ENCODE results near the gene STAT2. TPM values are rescaled to one million over a fixed set of nuclear protein-coding genes. Genes with fewer than 3 reads are reported as not detected.

STAT2 gene
- total RNA-seq, 1 experiment from 2014 or later: 131 TPM

GRCh38 chr12:56307221-56307965 lies 52.5 kb downstream of the STAT2 start:
- in situ Hi-C loops (cut with HindIII; ENCODE audit: low pct_unique_long_range_greater_than_20kb, low sequenced_read_pairs): no loop called here

DNA sequence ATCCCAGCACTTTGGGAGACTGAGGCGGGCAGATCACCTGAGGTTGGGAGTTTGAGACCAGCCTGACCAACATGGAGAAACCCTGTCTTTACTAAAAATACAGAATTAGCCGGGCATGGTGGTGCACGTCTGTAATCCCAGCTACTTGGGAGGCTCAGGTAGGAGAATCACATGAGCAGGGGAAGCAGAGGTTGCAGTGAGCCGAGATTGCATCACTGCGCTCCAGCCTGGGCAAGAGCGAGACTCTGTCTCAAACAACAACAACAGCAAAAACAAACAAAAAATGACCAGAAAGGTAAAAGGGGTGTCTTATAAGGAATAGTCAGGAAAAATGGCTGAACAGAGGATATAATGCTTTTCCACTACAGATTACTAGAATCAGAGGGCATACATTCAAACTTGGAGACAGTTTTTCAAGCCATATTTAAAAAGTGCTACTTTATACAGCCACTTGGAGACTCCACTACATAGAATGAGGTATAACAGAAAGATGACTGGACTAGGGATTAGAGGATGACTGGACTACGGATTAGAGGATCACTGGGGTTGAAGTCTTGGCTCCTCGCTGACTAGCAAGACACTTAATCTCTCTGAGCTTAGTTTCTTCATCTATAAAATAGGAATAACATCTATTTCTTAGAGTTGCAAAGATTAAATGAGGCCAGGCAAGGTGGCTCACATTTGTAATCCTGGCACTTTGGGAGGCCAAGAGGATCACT lies 54.9 kb downstream of the STAT2 start:
- no peak for DNase-seq (ENCODE audit: low read depth, low spot score)

More at GRCh38 chr12:56307221-56307965, 52.5 kb downstream of the STAT2 start:
- DNase-seq (ENCODE audit: low read depth, low spot score): no peak

DNA sequence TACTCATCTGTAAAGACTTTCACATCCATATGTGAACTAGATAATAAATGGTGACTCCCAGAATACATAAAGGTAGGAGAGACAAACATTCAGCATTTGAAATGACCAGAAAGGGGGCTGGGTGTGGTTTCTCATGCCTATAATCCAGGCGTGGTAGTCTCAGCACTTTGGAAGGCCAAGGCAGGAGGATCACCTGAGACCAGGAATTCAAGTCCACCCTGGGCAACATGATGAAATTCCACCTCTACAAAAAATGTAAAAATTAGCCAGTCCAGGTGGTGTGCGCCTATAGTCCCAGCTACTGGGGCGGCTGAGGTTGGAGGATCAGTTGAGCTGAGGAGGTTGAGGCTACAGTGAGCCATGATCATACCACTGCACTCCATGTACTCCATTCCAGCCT lies 55.6 kb downstream of the STAT2 start:
- DNase-seq (ENCODE audit: low read depth, low spot score): no peak
- in situ Hi-C loops (cut with HindIII; ENCODE audit: low pct_unique_long_range_greater_than_20kb, low sequenced_read_pairs): no loop called here

More for the DNA sequence above, 54.9 kb downstream of the STAT2 start:
- in situ Hi-C loops (cut with HindIII; ENCODE audit: low pct_unique_long_range_greater_than_20kb, low sequenced_read_pairs): no loop called here

- in situ Hi-C loops (cut with HindIII; ENCODE audit: low pct_unique_long_range_greater_than_20kb, low sequenced_read_pairs): no loop called here
- DNase-seq (ENCODE audit: low read depth, low spot score): no peak
Observed at GRCh38 chr12:56300644-56301464, 59.1 kb downstream of the STAT2 start.

GRCh38 chr12:56299853-56300643 lies 59.9 kb downstream of the STAT2 start, which contains the start of gene CS:
Gene CS, minus strand, starts transcription at chr12:56300330. Its CDS starts 129 bp downstream, at chr12:56300201.
- peak; percentile 98 for DNase-seq (ENCODE audit: low read depth, low spot score)
- in situ Hi-C loops (cut with HindIII; ENCODE audit: low pct_unique_long_range_greater_than_20kb, low sequenced_read_pairs): no loop called here

- DNase-seq (ENCODE audit: low read depth, low spot score): peak; percentile 43
- in situ Hi-C loops (cut with HindIII; ENCODE audit: low pct_unique_long_range_greater_than_20kb, low sequenced_read_pairs): no loop called here
Observed at GRCh38 chr12:56299308-56299852, 60.5 kb downstream of the STAT2 start.

- in situ Hi-C loops (cut with HindIII; ENCODE audit: low pct_unique_long_range_greater_than_20kb, low sequenced_read_pairs): no loop called here
Observed at GRCh38 chr12:56298828-56299227, 61.1 kb downstream of the STAT2 start.

DNA sequence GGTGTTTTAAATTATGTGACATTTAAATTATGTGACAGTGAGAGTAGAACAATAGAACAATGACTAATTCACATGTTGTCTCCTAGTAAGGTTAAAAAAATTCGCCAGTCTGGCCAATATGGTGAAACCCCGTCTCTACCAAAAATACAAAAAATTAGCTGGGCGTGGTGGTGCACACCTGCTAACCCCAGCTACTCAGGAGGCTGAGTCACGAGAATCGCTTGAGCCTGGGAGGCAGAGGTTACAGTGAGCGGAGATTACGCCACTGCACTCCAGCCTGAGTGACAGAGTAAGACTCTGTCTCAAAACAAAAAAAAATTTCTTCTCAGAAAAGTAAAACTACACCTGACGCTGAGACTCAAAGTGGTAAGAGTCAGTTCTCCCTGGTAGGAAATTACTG lies 62.5 kb downstream of the STAT2 start:
- no peak for DNase-seq (ENCODE audit: low read depth, low spot score)
- in situ Hi-C loops (cut with HindIII; ENCODE audit: low pct_unique_long_range_greater_than_20kb, low sequenced_read_pairs): no loop called here

More at GRCh38 chr12:56298828-56299227, 61.1 kb downstream of the STAT2 start:
- no peak for DNase-seq (ENCODE audit: low read depth, low spot score)

DNA sequence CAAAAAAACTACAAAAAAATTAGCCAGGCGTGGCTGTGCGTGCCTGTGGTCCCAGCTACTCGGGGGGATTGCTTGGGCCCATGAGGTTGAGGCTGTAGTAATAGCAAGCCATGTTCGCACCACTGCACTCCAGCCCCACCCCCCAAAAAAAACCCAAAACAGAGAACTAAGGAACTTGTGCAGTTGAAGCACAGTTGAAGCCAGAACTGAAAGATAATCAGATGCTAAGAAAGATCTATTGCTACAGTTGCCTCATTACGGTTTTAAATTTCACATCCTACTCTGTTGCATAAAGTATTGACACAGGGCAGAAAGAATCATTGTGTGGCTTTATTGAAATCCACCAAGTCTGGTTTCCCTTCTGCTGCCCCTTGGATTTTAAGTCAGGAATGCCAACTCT lies 63.6 kb downstream of the STAT2 start:
- in situ Hi-C loops (cut with HindIII; ENCODE audit: low pct_unique_long_range_greater_than_20kb, low sequenced_read_pairs): no loop called here

DNA sequence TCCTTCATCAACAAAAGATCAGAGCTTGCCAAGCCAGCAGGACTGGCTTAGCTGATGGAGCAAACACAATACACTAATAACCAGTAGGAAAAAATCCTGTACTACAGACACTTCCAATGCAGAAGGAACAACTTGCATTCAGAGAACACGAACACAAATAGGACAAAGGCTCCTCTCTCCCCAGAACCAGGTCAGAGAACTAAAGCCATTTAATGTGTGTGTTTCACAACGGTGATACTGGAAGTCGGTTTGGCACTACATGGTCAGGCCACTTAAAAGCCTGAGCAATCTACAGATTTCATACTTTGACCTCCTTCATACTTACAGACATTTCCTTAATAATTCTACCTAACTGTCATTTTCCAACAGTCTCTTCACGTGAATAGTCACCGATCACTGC lies 66.1 kb downstream of the STAT2 start:
- in situ Hi-C loops (cut with HindIII; ENCODE audit: low pct_unique_long_range_greater_than_20kb, low sequenced_read_pairs): no loop called here
- no peak for DNase-seq (ENCODE audit: low read depth, low spot score)

More for the DNA sequence above, 63.6 kb downstream of the STAT2 start:
- no peak for DNase-seq (ENCODE audit: low read depth, low spot score)

Small RNA genes within 50 kb of the gene (small RNA-seq; reads per million reads assigned to genes)
- 0 to 0.10 reads per million in 2 experiments for gene RNU7-40P

Other genes with a start within 250 kb of the STAT2 start
- gene RPL41, start 243.5 kb downstream of the STAT2 start, total RNA-seq (2014; rRNA removed; shearing (Covaris generic)): 5,360 and 5,858 TPM in 2 replicates
- gene ZC3H10, start 241.8 kb downstream of the STAT2 start, total RNA-seq (2014; rRNA removed; shearing (Covaris generic)): 5.6 and 7.3 TPM in 2 replicates
- 90.9 and 100 TPM in 2 replicates for gene ESYT1, start 231.8 kb downstream of the STAT2 start, total RNA-seq (2014; rRNA removed; shearing (Covaris generic))
- gene MYL6B, start 207.5 kb downstream of the STAT2 start, total RNA-seq (2014; rRNA removed; shearing (Covaris generic)): 63.2 and 66.0 TPM in 2 replicates
- gene MYL6, start 201.7 kb downstream of the STAT2 start, total RNA-seq (2014; rRNA removed; shearing (Covaris generic)): 483 and 574 TPM in 2 replicates
- 20.9 and 39.0 TPM in 2 replicates for gene SMARCC2, start 170.6 kb downstream of the STAT2 start, total RNA-seq (2014; rRNA removed; shearing (Covaris generic))
- gene RNF41, start 138.2 kb downstream of the STAT2 start, total RNA-seq (2014; rRNA removed; shearing (Covaris generic)): 47.7 and 48.9 TPM in 2 replicates
- 37.8 and 47.5 TPM in 2 replicates for gene NABP2, start 135.8 kb downstream of the STAT2 start, total RNA-seq (2014; rRNA removed; shearing (Covaris generic))
- gene SLC39A5, start 130.1 kb downstream of the STAT2 start, total RNA-seq (2014; rRNA removed; shearing (Covaris generic)): not detected in 2 replicates
- 13.5 and 14.7 TPM in 2 replicates for gene ANKRD52, start 101.7 kb downstream of the STAT2 start, total RNA-seq (2014; rRNA removed; shearing (Covaris generic))
- gene COQ10A, start 93.2 kb downstream of the STAT2 start, total RNA-seq (2014; rRNA removed; shearing (Covaris generic)): 16.4 and 18.4 TPM in 2 replicates
- gene CS, start 59.8 kb downstream of the STAT2 start, total RNA-seq (2014; rRNA removed; shearing (Covaris generic)): 110 and 119 TPM in 2 replicates
- 311 and 316 TPM in 2 replicates for gene CNPY2, start 44.1 kb downstream of the STAT2 start, total RNA-seq (2014; rRNA removed; shearing (Covaris generic))
- gene PAN2, start 26.1 kb downstream of the STAT2 start, total RNA-seq (2014; rRNA removed; shearing (Covaris generic)): 32.5 and 50.6 TPM in 2 replicates
- gene IL23A, start 21.2 kb downstream of the STAT2 start, total RNA-seq (2014; rRNA removed; shearing (Covaris generic)): 0.34 TPM in 1 of 2 replicates, not detected in the other
- not detected in 2 replicates for gene APOF, start 2.8 kb upstream of the STAT2 start, total RNA-seq (2014; rRNA removed; shearing (Covaris generic))
- 7.7 and 10.1 TPM in 2 replicates for gene TIMELESS, start 89.3 kb upstream of the STAT2 start, total RNA-seq (2014; rRNA removed; shearing (Covaris generic))
- gene MIP, start 94.5 kb upstream of the STAT2 start, total RNA-seq (2014; rRNA removed; shearing (Covaris generic)): not detected in 2 replicates
- 4.5 and 4.8 TPM in 2 replicates for gene SPRYD4, start 108.5 kb upstream of the STAT2 start, total RNA-seq (2014; rRNA removed; shearing (Covaris generic))
- not detected in 2 replicates for gene GLS2, start 128.1 kb upstream of the STAT2 start, total RNA-seq (2014; rRNA removed; shearing (Covaris generic))
- 4.9 and 6.0 TPM in 2 replicates for gene RBMS2, start 161.7 kb upstream of the STAT2 start, total RNA-seq (2014; rRNA removed; shearing (Covaris generic))